Measurements from ENCODE around the gene PLXNC1. TPM values are rescaled to one million over a fixed set of nuclear protein-coding genes. Genes with fewer than 3 reads are reported as not detected.

Gene PLXNC1
- total and polyA plus RNA-seq, 8 donors, result 0.40 to 16.5 (median 2.6) TPM

DNA sequence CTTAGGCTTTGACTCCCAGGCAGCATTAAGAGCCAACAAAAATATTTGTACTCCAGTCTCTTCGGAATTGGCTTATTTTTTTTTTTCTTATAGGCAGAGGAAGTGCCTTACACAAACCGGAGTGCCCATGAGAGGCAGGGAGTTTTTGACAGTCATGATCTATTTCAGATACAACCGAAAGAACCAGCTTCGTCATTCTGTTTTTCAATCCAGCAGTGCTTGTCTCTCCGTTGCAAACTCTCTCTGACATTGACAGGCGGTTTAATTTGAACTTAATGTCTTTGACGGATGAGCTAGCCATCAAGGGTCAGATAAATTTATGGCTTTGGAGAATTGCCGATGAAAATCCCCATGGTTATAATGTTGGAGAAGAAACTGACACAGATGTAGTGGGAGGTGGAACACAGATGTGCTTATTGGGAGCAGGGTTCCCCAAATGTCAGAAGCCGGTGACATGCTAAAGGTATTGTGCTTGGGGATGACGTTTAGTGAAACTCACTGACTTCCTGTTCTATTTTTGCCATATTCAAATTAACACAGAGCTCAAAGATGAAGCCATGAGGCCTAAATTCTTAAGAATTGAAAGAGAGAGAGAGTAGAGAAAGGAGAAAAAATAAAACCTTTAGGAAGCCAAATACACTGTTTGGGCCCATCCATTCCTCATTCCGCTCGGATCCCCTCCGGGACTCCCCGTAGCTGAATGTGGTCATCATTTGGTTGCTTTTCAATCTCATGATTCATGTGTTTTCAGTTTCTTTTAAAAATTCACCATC is 59.7 kb downstream of the PLXNC1 start:
- TF ChIP-seq, protein P1, sequence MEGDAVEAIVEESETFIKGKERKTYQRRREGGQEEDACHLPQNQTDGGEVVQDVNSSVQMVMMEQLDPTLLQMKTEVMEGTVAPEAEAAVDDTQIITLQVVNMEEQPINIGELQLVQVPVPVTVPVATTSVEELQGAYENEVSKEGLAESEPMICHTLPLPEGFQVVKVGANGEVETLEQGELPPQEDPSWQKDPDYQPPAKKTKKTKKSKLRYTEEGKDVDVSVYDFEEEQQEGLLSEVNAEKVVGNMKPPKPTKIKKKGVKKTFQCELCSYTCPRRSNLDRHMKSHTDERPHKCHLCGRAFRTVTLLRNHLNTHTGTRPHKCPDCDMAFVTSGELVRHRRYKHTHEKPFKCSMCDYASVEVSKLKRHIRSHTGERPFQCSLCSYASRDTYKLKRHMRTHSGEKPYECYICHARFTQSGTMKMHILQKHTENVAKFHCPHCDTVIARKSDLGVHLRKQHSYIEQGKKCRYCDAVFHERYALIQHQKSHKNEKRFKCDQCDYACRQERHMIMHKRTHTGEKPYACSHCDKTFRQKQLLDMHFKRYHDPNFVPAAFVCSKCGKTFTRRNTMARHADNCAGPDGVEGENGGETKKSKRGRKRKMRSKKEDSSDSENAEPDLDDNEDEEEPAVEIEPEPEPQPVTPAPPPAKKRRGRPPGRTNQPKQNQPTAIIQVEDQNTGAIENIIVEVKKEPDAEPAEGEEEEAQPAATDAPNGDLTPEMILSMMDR (IDR thresholded peaks at IDR 0.05), result no peak
- TF ChIP-seq POLR2AphosphoS5 (IDR thresholded peaks at IDR 0.05) (no peak), POLR2A (IDR thresholded peaks at IDR 0.05) (no peak), EP300 (IDR thresholded peaks at IDR 0.05) (no peak)
- peak overlapping the region in 1 of 4 donors; percentile 12 for H3K4me3 ChIP-seq
- no peaks in the 10 kb centered on the region for H3K36me3 ChIP-seq
- intact Hi-C loops (cut with DNase I; ENCODE audit: low total_unique reads), result no loop called here
- DNase-seq, result peak in 1 of 2 donors; percentile 34
- no peaks in the 10 kb centered on the region for H3K27me3 ChIP-seq
- H3K4me1 ChIP-seq, result peaks cover 0 to 22% (median 4%) of the 10 kb centered on the region in 4 donors
- H3K27ac ChIP-seq, result peak overlapping the region in 4 of 5 donors; percentile 52 to 83 (median 58)
- no peaks in the 10 kb centered on the region for H3K9me3 ChIP-seq
- 43 to 67% (median 63%) methylated on average over 14 of the region's 14 CpGs for WGBS, 5 donors

GRCh38 chr12:94208622-94208966 is 60.2 kb downstream of the PLXNC1 start:
- DNase-seq, result no peak
- no peaks in the 10 kb centered on the region for H3K36me3 ChIP-seq
- H3K27me3 ChIP-seq, result no peaks in the 10 kb centered on the region
- 80 to 91% (median 82%) methylated on average over 4 of the region's 4 CpGs for WGBS, 5 donors
- TF ChIP-seq POLR2AphosphoS5 (IDR thresholded peaks at IDR 0.05), result no peak
- no peak for TF ChIP-seq EP300 (IDR thresholded peaks at IDR 0.05)
- TF ChIP-seq, protein P1 (IDR thresholded peaks at IDR 0.05), result no peak
- TF ChIP-seq POLR2A (IDR thresholded peaks at IDR 0.05), result no peak
- no peaks in the 10 kb centered on the region for H3K9me3 ChIP-seq
- no peak overlapping the region for H3K4me3 ChIP-seq
- intact Hi-C loops (cut with DNase I; ENCODE audit: low total_unique reads), result no loop called here
- H3K4me1 ChIP-seq, result peaks cover 0 to 22% (median 4%) of the 10 kb centered on the region in 4 donors
- peak overlapping the region in 4 of 5 donors; percentile 52 to 83 (median 58) for H3K27ac ChIP-seq

- no peak for TF ChIP-seq POLR2A (IDR thresholded peaks at IDR 0.05)
- TF ChIP-seq, protein P1 (IDR thresholded peaks at IDR 0.05), result no peak
- no peak for TF ChIP-seq POLR2AphosphoS5 (IDR thresholded peaks at IDR 0.05)
- no peak for TF ChIP-seq EP300 (IDR thresholded peaks at IDR 0.05)
- H3K27me3 ChIP-seq, result no peaks in the 10 kb centered on the region
- peak overlapping the region in 1 of 5 donors; percentile 52 for H3K27ac ChIP-seq
- WGBS, 5 donors, result 77 to 82% (median 78%) methylated on average over 8 of the region's 8 CpGs
- H3K4me3 ChIP-seq, result no peak overlapping the region
- H3K4me1 ChIP-seq, result peaks cover 0 to 22% (median 4%) of the 10 kb centered on the region in 4 donors
- H3K36me3 ChIP-seq, result no peaks in the 10 kb centered on the region
- H3K9me3 ChIP-seq, result no peaks in the 10 kb centered on the region
- intact Hi-C loops (cut with DNase I; ENCODE audit: low total_unique reads), result no loop called here
- DNase-seq, result no peak
Measured at GRCh38 chr12:94209240-94209639, 60.9 kb downstream of the PLXNC1 start.

- 37 to 49% (median 44%) methylated on average over 5 of the region's 5 CpGs for WGBS, 5 donors
- no peak overlapping the region for H3K27ac ChIP-seq
Measured at GRCh38 chr12:94211021-94211420, 62.6 kb downstream of the PLXNC1 start.

More at GRCh38 chr12:94211021-94211420, 62.6 kb downstream of the PLXNC1 start:
- Histone ChIP-seq H3K9me3 (no peaks in the 10 kb centered on the region), H3K4me1 (peaks cover 0 to 8% (median 3%) of the 10 kb centered on the region in 4 donors), H3K4me3 (no peak overlapping the region), H3K36me3 (no peaks in the 10 kb centered on the region), H3K27me3 (no peaks in the 10 kb centered on the region)
- intact Hi-C loops (cut with DNase I; ENCODE audit: low total_unique reads), result no loop called here
- TF ChIP-seq EP300 (IDR thresholded peaks at IDR 0.05) (no peak), POLR2A (IDR thresholded peaks at IDR 0.05) (no peak), POLR2AphosphoS5 (IDR thresholded peaks at IDR 0.05) (no peak)
- TF ChIP-seq, protein P1 (IDR thresholded peaks at IDR 0.05), result no peak
- no peak for DNase-seq
